GM12878 (cell line): Measurements from ENCODE around the gene GUCY1A1. TPM values are rescaled to one million over a fixed set of nuclear protein-coding genes. Genes with fewer than 3 reads are reported as not detected.

Experiments used
- ATAC-seq: fragments of 200-7000 bp; cut with Tn5 transposase; 3 replicates; pipeline ENCODE4 v1.9.1; 2020; ENCODE audit warnings: mild to moderate bottlenecking, moderate library complexity
- BruUV-seq: library from RNA; stranded (reverse); fragments of 400-500 nt; replicated peaks from 2 replicates; lab custom pipeline; 2021; lab: Mats Ljungman, UMichigan
- CTCF ChIA-PET: fragments of 300-600 bp; sonication (Branson Sonifier 250); formaldehyde crosslinking; extraction: SDS; loops from one replicate; lab custom pipeline; 2021; ENCODE audit warnings: inconsistent platforms; lab: Yijun Ruan, JAX
- POLR2A ChIA-PET: fragments of 350-600 bp; formaldehyde crosslinking; extraction: SDS; loops from one replicate; lab custom pipeline; 2021; ENCODE audit warnings: inconsistent platforms; lab: Charles Lee
- RAD21 ChIA-PET: fragments of 300-600 bp; sonication (Branson Sonifier 250); formaldehyde crosslinking; loops from one replicate; lab custom pipeline; 2023; ENCODE audit warnings: antibody characterized with exemption; ENCODE audit not compliant: unreplicated experiment; lab: Charles Lee
- SMC1A ChIA-PET: fragments of 300-600 bp; sonication (Branson Sonifier 250); formaldehyde crosslinking; loops from one replicate; lab custom pipeline; 2023; ENCODE audit not compliant: unreplicated experiment, uncharacterized antibody; lab: Charles Lee
- DNase-seq: peaks from one replicate; pipeline ENCODE4 v3.0.0-alpha.2; 2011; ENCODE audit warnings: low read depth, low spot score
- FAIRE-seq: peaks from 3 replicates; lab custom pipeline; 2011; peaks lifted over from hg19 to GRCh38; lab: Jason Lieb, UNC
- H2AFZ ChIP-seq: 2 replicates; pipeline ENCODE4 v1.6.0; 2011; ENCODE audit warnings: low read depth, low read length, control low read depth; ENCODE audit not compliant: control insufficient read depth
- H3K27ac ChIP-seq: 2 replicates; pipeline ENCODE4 v1.5.1; 2011; ENCODE audit warnings: control low read depth; ENCODE audit not compliant: control insufficient read depth, insufficient read depth
- H3K27me3 ChIP-seq, 2 experiments: replicated peaks in 1 of 2; 2 replicates each; pipeline versions ENCODE4 v1.6.0 to v1.6.1; 2011; ENCODE audit warnings: low read length in 1 of 2; ENCODE audit not compliant: control insufficient read depth in 2 of 2, insufficient read depth in 2 of 2
- H3K36me3 ChIP-seq, 2 experiments: 2 replicates each; pipeline ENCODE4 v1.5.1; 2011; ENCODE audit warnings: low read length in 1 of 2; ENCODE audit not compliant: control insufficient read depth in 2 of 2, insufficient read depth in 2 of 2
- H3K4me1 ChIP-seq: 2 replicates; pipeline ENCODE4 v1.6.1; 2011; ENCODE audit warnings: mild to moderate bottlenecking, low read length, moderate library complexity, mixed read lengths; ENCODE audit not compliant: control insufficient read depth, insufficient read depth
- H3K4me2 ChIP-seq: 2 replicates; pipeline ENCODE4 v1.6.0; 2011; ENCODE audit warnings: control low read depth; ENCODE audit not compliant: control insufficient read depth, insufficient read depth
- H3K4me3 ChIP-seq: fragments of 200-600 bp; sonication (generic); 2 replicates; pipeline ENCODE4 v1.5.1; 2016
- H3K79me2 ChIP-seq: 2 replicates; pipeline ENCODE4 v1.6.0; 2011; ENCODE audit warnings: low read length; ENCODE audit not compliant: control insufficient read depth, insufficient read depth
- H3K9ac ChIP-seq: 2 replicates; pipeline ENCODE4 v1.8.0; 2011; ENCODE audit warnings: low read length, control low read depth, mixed read lengths; ENCODE audit not compliant: control insufficient read depth, insufficient read depth
- H3K9me3 ChIP-seq: replicated peaks from 3 replicates; pipeline ENCODE4 v1.5.1; 2011; ENCODE audit warnings: mild to moderate bottlenecking, low read length; ENCODE audit not compliant: control insufficient read depth, insufficient read depth
- H4K20me1 ChIP-seq: 2 replicates; pipeline ENCODE4 v1.6.0; 2011; ENCODE audit not compliant: control insufficient read depth, insufficient read depth
- BCLAF1 ChIP-seq: fragments of 450-650 bp; IDR thresholded peaks from 2 replicates; pipeline ENCODE4 v1.6.1; 2017; ENCODE audit warnings: antibody characterized with exemption, mild to moderate bottlenecking, moderate library complexity
- CEBPZ ChIP-seq: fragments of 150-350 bp; IDR thresholded peaks from 2 replicates; pipeline ENCODE4 v1.6.1; 2016; ENCODE audit warnings: low read depth, low read length
- NRF1 ChIP-seq: conservative IDR thresholded peaks from 2 replicates; pipeline ENCODE4 v1.6.1; 2011; ENCODE audit warnings: mild to moderate bottlenecking, low read depth, low read length, improper control_type of control experiment
- POU2F2 ChIP-seq: IDR thresholded peaks from 3 replicates; pipeline ENCODE4 v1.6.1; 2011; ENCODE audit warnings: low read depth, mild to moderate bottlenecking, low read length, borderline replicate concordance
- RB1 ChIP-seq: fragments of 450-650 bp; formaldehyde crosslinking; IDR thresholded peaks from 2 replicates; pipeline ENCODE4 v1.6.1; 2017; ENCODE audit warnings: mild to moderate bottlenecking, borderline replicate concordance
- RELB ChIP-seq: fragments of 450-650 bp; IDR thresholded peaks from 2 replicates; pipeline ENCODE4 v1.6.1; 2017; ENCODE audit warnings: low read depth, mild to moderate bottlenecking, moderate library complexity
- SMC3 ChIP-seq: IDR thresholded peaks from 2 replicates; pipeline ENCODE4 v1.6.1; 2011; ENCODE audit warnings: low read length, improper control_type of control experiment, borderline replicate concordance
- SREBF2 ChIP-seq: IDR thresholded peaks from 2 replicates; pipeline ENCODE4 v1.6.1; 2012; ENCODE audit warnings: mild to moderate bottlenecking, low read length
- TARDBP ChIP-seq: IDR thresholded peaks from 2 replicates; pipeline ENCODE4 v1.6.1; 2016; ENCODE audit warnings: borderline replicate concordance
- TCF3 ChIP-seq: IDR thresholded peaks from 2 replicates; pipeline ENCODE4 v1.6.1; 2012; ENCODE audit warnings: low read depth, mild to moderate bottlenecking, low read length, borderline replicate concordance; ENCODE audit not compliant: insufficient read depth
- ZNF217 ChIP-seq: fragments of 450-650 bp; IDR thresholded peaks from 2 replicates; pipeline ENCODE4 v1.6.1; 2017; ENCODE audit warnings: antibody characterized with exemption, mild to moderate bottlenecking
- ZNF274 ChIP-seq: IDR thresholded peaks from one replicate; pipeline ENCODE4 v1.8.0; 2011; ENCODE audit not compliant: insufficient read length, insufficient read depth
- WGBS: methylation state at CpG from one replicate; pipeline ENCODE4 v1.1.6; 2016; ENCODE audit warnings: low lambda C conversion rate; ENCODE audit not compliant: insufficient replicate concordance, insufficient coverage; ENCODE audit errors: missing lambda C conversion rate; 5-methylcytosine and 5-hydroxymethylcytosine counted together
- in situ Hi-C: fragments of 300-500 bp; cut with MboI; formaldehyde crosslinking; loops from 9 replicates; pipeline ENCODE4 v1.14.3; 2018; ENCODE audit warnings: mixed read lengths
- intact Hi-C: fragments of 100-400 bp; cut with micrococcal nuclease; formaldehyde crosslinking; loops from one replicate; pipeline ENCODE4 v1.14.2; 2022; ENCODE audit not compliant: unreplicated experiment
- polyA plus RNA-seq, 11 experiments: library from polyadenylated mRNA; depleted of rRNA in 4 of 11; unstranded in 6 of 11; stranded (reverse) in 5 of 11; fragments of >200 nt; fragmentation: Nextera tagmentation in 4 of 11; fragmentation: Illumina TruSeq in 1 of 11; extraction: Ambion mirVana in 4 of 11; extraction: Trizol in 1 of 11; gene quantifications; 1 replicate in 1 of 11; 2 replicates in 10 of 11; pipeline versions ENCODE4 v1.2.1 to v1.2.3, GENCODE V29; 2011 to 2016; ENCODE audit warnings: inconsistent platforms in 2 of 11, missing spikeins in 2 of 11, low read depth in 1 of 11
- total RNA-seq, 4 experiments: library from RNA; depleted of rRNA in 3 of 4; stranded (reverse); fragments of >200 nt in 3 of 4; fragmentation: Illumina TruSeq in 1 of 4; extraction: Trizol in 1 of 4; gene quantifications; 2 replicates each; pipeline versions ENCODE4 v1.2.1 to v1.2.3, GENCODE V29; 2013 to 2021

GUCY1A1 gene
- total and polyA plus RNA-seq, 10 of the 15 experiments (the other 5 are each of a cell fraction or from before 2014, with no cell fraction given) = 0.44 to 22.6 (median 0.55) TPM

GRCh38 chr4:155703486-155704247 is 37.0 kb downstream of the GUCY1A1 start:
- FAIRE-seq = no peak
- in situ Hi-C loops = no loop called here
- POLR2A ChIA-PET = interaction anchor here (0.7 to 3.4 kb wide), 13 partner anchors 9 to 79 kb away, joined by 3 to 18 read pairs (median 6); partner anchors contain the start of genes GUCY1A1 and GUCY1B1
- no peaks in the 10 kb centered on the region for H4K20me1 ChIP-seq
- peak; percentile 94 for ATAC-seq
- SMC1A ChIA-PET = interaction anchor here (0.7 to 6.6 kb wide), 35 partner anchors 11 to 257 kb away, joined by 3 to 57 read pairs (median 6); partner anchors contain the start of genes GUCY1A1 and GUCY1B1
- CTCF ChIA-PET = interaction anchor here (0.8 to 4.1 kb wide), 12 partner anchors 8 to 175 kb away, joined by 3 to 13 read pairs (median 4); no protein-coding TSS in a partner anchor
- H3K4me3 ChIP-seq = no peak overlapping the region
- H3K27ac ChIP-seq = no peak overlapping the region
- RAD21 ChIA-PET = interaction anchor here (0.7 to 5.7 kb wide), 32 partner anchors 8 to 249 kb away, joined by 3 to 29 read pairs (median 4); partner anchors contain the start of gene GUCY1B1
- no TSS peak for BruUV-seq
- no peaks in the 10 kb centered on the region for H3K4me1 ChIP-seq
- peak; percentile 21 for DNase-seq
- no peaks in the 10 kb centered on the region for H3K36me3 ChIP-seq
- no peak overlapping the region for H3K4me2 ChIP-seq
- 10% methylated on average over 5 of the region's 5 CpGs for WGBS
- intact Hi-C loops = loop anchor here (5.0 kb wide), 1 partner anchor 54 kb away; the partner anchor contains the start of gene GUCY1B1
- no peaks in the 10 kb centered on the region for H3K27me3 ChIP-seq
- no peak overlapping the region for H3K9ac ChIP-seq
- no peaks in the 10 kb centered on the region for H3K79me2 ChIP-seq
- no peaks in the 10 kb centered on the region for H3K9me3 ChIP-seq
- no peak overlapping the region for H2AFZ ChIP-seq
- TF ChIP-seq TCF3 (no peak), BCLAF1 (no peak), CEBPZ (no peak), RELB (peak; percentile 53; the same call in 1 of the 2 replicates), SMC3 (no peak), RB1 (no peak; the same call in 1 of the 2 replicates), SREBF2 (no peak), POU2F2 (no peak), NRF1 (no peak), ZNF217 (peak; percentile 69; the same call in 1 of the 2 replicates), ZNF274 (no peak), TARDBP (no peak)
